NOMO-1 treated with dmso at 0.1 percent for 144 hours (cell line): ENCODE measurements around the gene TMEM174.
"Not testable (repeated sequence)": the region's sequence is repeated elsewhere in the genome, so short reads cannot be mapped to it uniquely, and the experiment has no call there.

Source experiments
- DNase-seq: peaks from one replicate; lab custom pipeline; 2025; ENCODE audit not compliant: unreplicated experiment; lab: John Stamatoyannopoulos, UW

TMEM174 gene

GRCh38 chr5:73218552-73219171 is 45.7 kb downstream of the TMEM174 start:
- DNase-seq, result no peak

GRCh38 chr5:73219336-73219735 is 46.3 kb downstream of the TMEM174 start:
- not testable (repeated sequence) for DNase-seq

GRCh38 chr5:73221161-73221560 is 48.2 kb downstream of the TMEM174 start:
- no peak for DNase-seq

GRCh38 chr5:73221726-73222125 is 48.7 kb downstream of the TMEM174 start:
- DNase-seq, result no peak

- no peak for DNase-seq
Observed at GRCh38 chr5:73222173-73222572, 49.2 kb downstream of the TMEM174 start.
